HFFc6 (cell line): ENCODE measurements around the gene HDAC9. TPM values are rescaled to one million over a fixed set of nuclear protein-coding genes. Genes with fewer than 3 reads are reported as not detected.

ENCODE experiments used
- DNase-seq: peaks from one replicate; pipeline ENCODE4 v3.0.0-alpha.2; 2018
- H3K27ac Mint-ChIP-seq: 2 replicates; pipeline ENCODE4 v1.8.0; 2020; ENCODE audit warnings: mild to moderate bottlenecking, mixed read lengths
- H3K27me3 Mint-ChIP-seq: 2 replicates; pipeline ENCODE4 v1.8.0; 2021; ENCODE audit warnings: mild to moderate bottlenecking, moderate library complexity, mixed read lengths; ENCODE audit not compliant: insufficient read depth
- H3K36me3 Mint-ChIP-seq: 2 replicates; pipeline ENCODE4 v1.8.0; 2021; ENCODE audit warnings: low read depth, mixed read lengths
- H3K4me1 Mint-ChIP-seq: 2 replicates; pipeline ENCODE4 v1.8.0; 2020; ENCODE audit warnings: low read depth, mixed read lengths
- H3K4me3 Mint-ChIP-seq: 2 replicates; pipeline ENCODE4 v1.8.0; 2020; ENCODE audit warnings: mild to moderate bottlenecking, moderate library complexity, mixed read lengths
- H3K9me3 Mint-ChIP-seq: 2 replicates; pipeline ENCODE4 v1.8.0; 2020; ENCODE audit warnings: mild to moderate bottlenecking, mixed read lengths
- total RNA-seq, 6 experiments: library from RNA; stranded (reverse); fragmentation: NEBNext Ultra II Directional; extraction: Animal tissue kit (Norgen Biotek cat#: 25700); gene quantifications; 2 replicates in 1 of 6; 3 replicates in 5 of 6; pipeline ENCODE4 v1.2.3, GENCODE V29; 2021
- TF ChIP-seq, protein P1 (sequence below): fragments of 200-600 bp; sonication (generic); IDR thresholded peaks from 2 replicates; pipeline ENCODE4 v1.5.0; 2021; ENCODE audit warnings: antibody characterized with exemption, mild to moderate bottlenecking

Gene HDAC9
- total RNA-seq, 6 experiments from 2014 or later = 11.5 to 29.2 (median 13.2) TPM

GRCh38 chr7:18694484-18694883, 198.9 kb downstream of the HDAC9 start:
- no peak for DNase-seq
- no peaks in the 10 kb centered on the region for H3K9me3 Mint-ChIP-seq
- no peak overlapping the region for H3K27ac Mint-ChIP-seq
- TF ChIP-seq, protein P1, sequence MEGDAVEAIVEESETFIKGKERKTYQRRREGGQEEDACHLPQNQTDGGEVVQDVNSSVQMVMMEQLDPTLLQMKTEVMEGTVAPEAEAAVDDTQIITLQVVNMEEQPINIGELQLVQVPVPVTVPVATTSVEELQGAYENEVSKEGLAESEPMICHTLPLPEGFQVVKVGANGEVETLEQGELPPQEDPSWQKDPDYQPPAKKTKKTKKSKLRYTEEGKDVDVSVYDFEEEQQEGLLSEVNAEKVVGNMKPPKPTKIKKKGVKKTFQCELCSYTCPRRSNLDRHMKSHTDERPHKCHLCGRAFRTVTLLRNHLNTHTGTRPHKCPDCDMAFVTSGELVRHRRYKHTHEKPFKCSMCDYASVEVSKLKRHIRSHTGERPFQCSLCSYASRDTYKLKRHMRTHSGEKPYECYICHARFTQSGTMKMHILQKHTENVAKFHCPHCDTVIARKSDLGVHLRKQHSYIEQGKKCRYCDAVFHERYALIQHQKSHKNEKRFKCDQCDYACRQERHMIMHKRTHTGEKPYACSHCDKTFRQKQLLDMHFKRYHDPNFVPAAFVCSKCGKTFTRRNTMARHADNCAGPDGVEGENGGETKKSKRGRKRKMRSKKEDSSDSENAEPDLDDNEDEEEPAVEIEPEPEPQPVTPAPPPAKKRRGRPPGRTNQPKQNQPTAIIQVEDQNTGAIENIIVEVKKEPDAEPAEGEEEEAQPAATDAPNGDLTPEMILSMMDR = no peak
- H3K27me3 Mint-ChIP-seq = no peaks in the 10 kb centered on the region
- H3K4me1 Mint-ChIP-seq = peaks cover 17% of the 10 kb centered on the region
- H3K4me3 Mint-ChIP-seq = no peak overlapping the region
- H3K36me3 Mint-ChIP-seq = no peaks in the 10 kb centered on the region

DNA sequence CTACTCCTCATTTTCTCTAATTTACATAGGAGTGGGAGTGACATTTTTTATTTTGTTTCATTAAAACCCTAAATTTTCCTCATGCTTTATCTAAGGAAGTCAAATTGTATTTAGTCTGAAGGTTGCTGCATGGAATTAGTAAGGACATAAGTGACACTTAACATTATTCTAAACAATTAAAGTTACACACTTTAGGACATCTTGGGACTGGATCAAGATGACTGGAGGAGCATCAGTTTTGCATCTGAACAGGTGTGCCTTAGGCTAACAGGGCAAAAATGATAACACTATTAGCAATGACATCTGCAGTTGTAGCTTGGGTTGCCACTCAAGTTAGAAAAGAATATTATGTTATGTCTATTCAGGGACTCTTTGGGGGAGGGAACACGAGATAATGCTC, 199.4 kb downstream of the HDAC9 start:
- DNase-seq = no peak
- TF ChIP-seq, protein P1 = no peak
- peaks cover 17% of the 10 kb centered on the region for H3K4me1 Mint-ChIP-seq
- no peaks in the 10 kb centered on the region for H3K27me3 Mint-ChIP-seq
- H3K36me3 Mint-ChIP-seq = no peaks in the 10 kb centered on the region
- H3K27ac Mint-ChIP-seq = no peak overlapping the region
- no peaks in the 10 kb centered on the region for H3K9me3 Mint-ChIP-seq
- no peak overlapping the region for H3K4me3 Mint-ChIP-seq

DNA sequence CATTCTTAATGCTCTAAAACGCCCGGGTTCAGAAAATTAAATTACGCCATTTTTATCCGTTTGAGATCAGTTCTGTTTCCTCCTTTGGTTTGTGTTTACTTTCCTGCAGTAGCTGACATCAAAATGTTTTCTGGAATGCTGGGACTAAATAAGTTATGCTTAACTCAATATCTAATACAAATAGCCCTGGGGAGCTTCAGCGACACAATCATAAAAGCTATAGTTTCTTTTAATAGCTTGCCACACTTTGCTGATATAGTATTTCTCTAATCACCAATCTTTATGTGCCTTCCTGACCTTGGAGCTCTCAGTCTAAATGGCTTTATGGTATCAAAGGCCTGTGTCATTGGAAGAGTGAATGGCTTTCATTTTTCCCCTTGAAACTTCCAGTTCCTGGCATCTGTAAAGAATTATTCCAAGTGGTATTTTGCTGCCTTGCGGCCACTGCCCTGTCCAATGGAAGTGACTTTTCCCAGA, 202.7 kb downstream of the HDAC9 start:
- Mint-ChIP-seq H3K27ac (no peak overlapping the region), H3K4me3 (no peak overlapping the region)

GRCh38 chr7:18700147-18700546, 204.6 kb downstream of the HDAC9 start:
- Mint-ChIP-seq H3K27ac (no peak overlapping the region), H3K4me3 (no peak overlapping the region), H3K4me1 (peaks cover 22% of the 10 kb centered on the region), H3K9me3 (no peaks in the 10 kb centered on the region), H3K27me3 (peaks cover 1% of the 10 kb centered on the region; the same call in 1 of the 2 replicates), H3K36me3 (no peaks in the 10 kb centered on the region)
- DNase-seq = no peak
- TF ChIP-seq, protein P1 = peak; percentile 38

More for the DNA sequence above, 202.7 kb downstream of the HDAC9 start:
- Mint-ChIP-seq H3K27me3 (peaks cover 1% of the 10 kb centered on the region; the same call in 1 of the 2 replicates), H3K9me3 (no peaks in the 10 kb centered on the region), H3K36me3 (no peaks in the 10 kb centered on the region), H3K4me1 (peaks cover 16% of the 10 kb centered on the region)
- no peak for DNase-seq
- TF ChIP-seq, protein P1 = no peak

- Mint-ChIP-seq H3K4me3 (no peak overlapping the region), H3K9me3 (no peaks in the 10 kb centered on the region), H3K27ac (no peak overlapping the region), H3K4me1 (peaks cover 22% of the 10 kb centered on the region), H3K27me3 (peaks cover 1% of the 10 kb centered on the region; the same call in 1 of the 2 replicates), H3K36me3 (no peaks in the 10 kb centered on the region)
- TF ChIP-seq, protein P1 = no peak
- DNase-seq = no peak
These were observed 206.7 kb downstream of the HDAC9 start for GRCh38 chr7:18702071-18702829.
